Activated CD8-positive, alpha-beta memory T cell treated with anti-CD3 and anti-CD28 coated beads, Interleukin-2, amount 50 U/mL, for 1 hour (primary cell): ENCODE data around the gene ASPHD1.

Experiments
- DNase-seq: peaks from one replicate; pipeline ENCODE4 v3.0.0-alpha.2; 2020; ENCODE audit errors: extremely low read depth

The ASPHD1 gene

DNA sequence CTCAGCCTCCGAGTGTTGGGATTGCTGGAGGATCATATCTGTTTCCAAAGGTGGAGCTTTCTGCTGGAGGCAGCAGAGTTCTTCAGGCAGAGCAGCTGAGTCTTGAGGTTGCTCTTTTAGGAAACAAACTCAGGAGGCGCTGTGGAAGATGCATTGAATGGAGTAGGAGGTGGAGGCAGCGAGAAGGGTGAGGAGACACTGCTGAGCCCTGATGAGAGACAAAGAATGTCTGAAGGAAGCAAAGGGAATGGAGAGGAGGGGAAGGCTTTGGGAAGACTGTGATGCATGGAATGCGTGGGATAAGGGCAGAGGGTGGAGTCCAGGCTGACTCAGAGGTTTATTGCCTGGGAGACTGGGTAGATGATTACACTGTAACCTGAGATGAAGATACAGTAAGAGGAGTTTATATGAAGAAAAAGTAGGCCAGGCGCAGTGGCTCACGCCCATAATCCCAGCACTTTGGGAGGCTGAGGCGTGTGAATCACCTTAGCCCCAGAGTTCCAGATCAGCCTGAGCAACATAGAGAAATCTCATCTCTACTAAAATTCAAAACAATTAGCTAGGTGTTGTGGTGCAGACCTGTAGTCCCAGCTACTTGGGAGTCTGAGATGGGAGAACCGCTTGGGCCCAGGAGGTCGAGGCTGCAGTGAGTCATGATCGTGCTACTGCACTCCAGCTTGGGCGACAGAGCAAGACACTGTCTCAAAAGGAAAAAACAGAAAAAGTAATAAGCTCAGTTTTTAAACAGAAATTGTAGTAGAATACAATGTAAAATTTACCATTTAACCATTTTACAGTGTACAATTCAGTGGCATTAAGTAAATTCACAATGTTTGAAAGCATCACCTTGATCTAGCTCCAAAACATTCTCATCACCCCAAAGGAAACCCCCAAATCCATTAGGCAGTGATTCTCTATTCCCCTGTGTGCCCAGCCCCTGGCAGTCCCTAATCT lies 43.8 kb downstream of the ASPHD1 start:
- DNase-seq, result no peak

GRCh38 chr16:29947897-29948296 lies 47.6 kb downstream of the ASPHD1 start:
- DNase-seq, result no peak

GRCh38 chr16:29950806-29951461 lies 50.6 kb downstream of the ASPHD1 start:
- DNase-seq, result no peak

GRCh38 chr16:29951625-29952365 lies 51.5 kb downstream of the ASPHD1 start:
- no peak for DNase-seq
